Activated T-helper 1 cell treated with anti-CD3 and anti-CD28 coated beads, Interleukin-12 subunit alpha, Interleukin-12 subunit beta, Interleukin-2, Interleukin-4 antibody, amounts not matched to agents 30 ng/mL and 10 ng/mL and 1 ng/mL, durations not matched to agents 14 hours and 24 hours and 36 hours (primary cell): Measurements from ENCODE around the gene ACSL1. TPM values are rescaled to one million over a fixed set of nuclear protein-coding genes. Genes with fewer than 3 reads are reported as not detected.
"Not testable (repeated sequence)": the region's sequence is repeated elsewhere in the genome, so short reads cannot be mapped to it uniquely, and the experiment has no call there.

Experiments
- DNase-seq: peaks from one replicate; pipeline ENCODE4 v3.0.0; 2021; ENCODE audit warnings: low spot score
- H3K27ac Mint-ChIP-seq: one replicate; pipeline ENCODE4 v1.8.0; 2021; ENCODE audit warnings: mild to moderate bottlenecking, mixed read lengths
- H3K27me3 Mint-ChIP-seq: one replicate; pipeline ENCODE4 v1.8.0; 2022; ENCODE audit warnings: mild to moderate bottlenecking, moderate library complexity, mixed read lengths; ENCODE audit not compliant: insufficient read depth
- H3K36me3 Mint-ChIP-seq: one replicate; pipeline ENCODE4 v1.8.0; 2021; ENCODE audit warnings: low read depth, mixed read lengths
- H3K4me1 Mint-ChIP-seq: one replicate; pipeline ENCODE4 v1.8.0; 2021; ENCODE audit warnings: low read depth, mixed read lengths
- H3K4me3 Mint-ChIP-seq: one replicate; pipeline ENCODE4 v1.8.0; 2021; ENCODE audit warnings: mild to moderate bottlenecking, moderate library complexity, mixed read lengths
- H3K9me3 Mint-ChIP-seq: one replicate; pipeline ENCODE4 v1.8.0; 2021; ENCODE audit warnings: mixed read lengths
- intact Hi-C: fragments of 100-400 bp; cut with micrococcal nuclease; formaldehyde crosslinking; loops from one replicate; pipeline ENCODE4 v1.15.1; 2024
- total RNA-seq: library from RNA; stranded (reverse); gene quantifications from 2 replicates; pipeline ENCODE4 v1.2.3, GENCODE V29; 2022

The ACSL1 gene
- total RNA-seq, 1 donor from 2014 or later, result 56.7 TPM

- no peaks in the 10 kb centered on the region for H3K27me3 Mint-ChIP-seq
- H3K36me3 Mint-ChIP-seq, result peaks cover 26% of the 10 kb centered on the region
- no peaks in the 10 kb centered on the region for H3K9me3 Mint-ChIP-seq
- H3K27ac Mint-ChIP-seq, result no peak overlapping the region
- peaks cover 9% of the 10 kb centered on the region for H3K4me1 Mint-ChIP-seq
- no peak for DNase-seq
- no peak overlapping the region for H3K4me3 Mint-ChIP-seq
- intact Hi-C loops, result no loop called here
Measured at GRCh38 chr4:184752496-184753275, 73.1 kb downstream of the ACSL1 start.

- DNase-seq, result no peak
- Mint-ChIP-seq H3K9me3 (no peaks in the 10 kb centered on the region), H3K36me3 (peaks cover 23% of the 10 kb centered on the region), H3K27ac (no peak overlapping the region), H3K4me3 (no peak overlapping the region), H3K4me1 (peaks cover 17% of the 10 kb centered on the region), H3K27me3 (no peaks in the 10 kb centered on the region)
- intact Hi-C loops, result no loop called here
Measured at GRCh38 chr4:184751585-184751956, 74.2 kb downstream of the ACSL1 start.

- DNase-seq, result no peak
- Mint-ChIP-seq H3K4me3 (no peak overlapping the region), H3K4me1 (peaks cover 22% of the 10 kb centered on the region), H3K9me3 (no peaks in the 10 kb centered on the region), H3K27ac (no peak overlapping the region), H3K36me3 (peaks cover 20% of the 10 kb centered on the region), H3K27me3 (no peaks in the 10 kb centered on the region)
- intact Hi-C loops, result no loop called here
Measured at GRCh38 chr4:184750926-184751584, 74.7 kb downstream of the ACSL1 start.

GRCh38 chr4:184748251-184748652 lies 77.5 kb downstream of the ACSL1 start:
- no peak overlapping the region for H3K27ac Mint-ChIP-seq
- peaks cover 4% of the 10 kb centered on the region for H3K36me3 Mint-ChIP-seq
- DNase-seq, result no peak
- no peaks in the 10 kb centered on the region for H3K27me3 Mint-ChIP-seq
- intact Hi-C loops, result loop anchor here (5.0 kb wide), 1 partner anchor 214 kb away; no protein-coding TSS in a partner anchor
- H3K4me1 Mint-ChIP-seq, result peaks cover 28% of the 10 kb centered on the region
- H3K4me3 Mint-ChIP-seq, result no peak overlapping the region
- no peaks in the 10 kb centered on the region for H3K9me3 Mint-ChIP-seq

- Mint-ChIP-seq H3K4me3 (no peak overlapping the region), H3K27ac (no peak overlapping the region), H3K36me3 (no peaks in the 10 kb centered on the region), H3K9me3 (no peaks in the 10 kb centered on the region), H3K27me3 (no peaks in the 10 kb centered on the region), H3K4me1 (peaks cover 28% of the 10 kb centered on the region)
- DNase-seq, result no peak
- intact Hi-C loops, result loop anchor here (5.0 kb wide), 1 partner anchor 215 kb away; no protein-coding TSS in a partner anchor
Measured at GRCh38 chr4:184747034-184747830, 78.5 kb downstream of the ACSL1 start.

- Mint-ChIP-seq H3K36me3 (no peaks in the 10 kb centered on the region), H3K4me3 (peak overlapping the region; percentile 16), H3K9me3 (no peaks in the 10 kb centered on the region), H3K4me1 (peaks cover 21% of the 10 kb centered on the region), H3K27me3 (no peaks in the 10 kb centered on the region), H3K27ac (peak overlapping the region; percentile 27)
- intact Hi-C loops, result loop anchor here (1.0 to 5.0 kb wide), 8 partner anchors 16 to 388 kb away; no protein-coding TSS in a partner anchor
- peak; percentile 55 for DNase-seq
Measured at GRCh38 chr4:184745831-184746795, 79.7 kb downstream of the ACSL1 start.

GRCh38 chr4:184744236-184744635 lies 81.5 kb downstream of the ACSL1 start:
- H3K27ac Mint-ChIP-seq, result no peak overlapping the region
- no peaks in the 10 kb centered on the region for H3K27me3 Mint-ChIP-seq
- no peak overlapping the region for H3K4me3 Mint-ChIP-seq
- peaks cover 1% of the 10 kb centered on the region for H3K36me3 Mint-ChIP-seq
- peaks cover 31% of the 10 kb centered on the region for H3K4me1 Mint-ChIP-seq
- intact Hi-C loops, result no loop called here
- no peak for DNase-seq
- H3K9me3 Mint-ChIP-seq, result no peaks in the 10 kb centered on the region

- Mint-ChIP-seq H3K36me3 (peaks cover 1% of the 10 kb centered on the region), H3K9me3 (no peaks in the 10 kb centered on the region), H3K27ac (no peak overlapping the region), H3K4me3 (no peak overlapping the region), H3K4me1 (peaks cover 34% of the 10 kb centered on the region), H3K27me3 (no peaks in the 10 kb centered on the region)
- no peak for DNase-seq
- intact Hi-C loops, result no loop called here
Measured at GRCh38 chr4:184743650-184744049, 82.1 kb downstream of the ACSL1 start.

- H3K4me3 Mint-ChIP-seq, DNase-seq, H3K27me3 Mint-ChIP-seq, H3K9me3 Mint-ChIP-seq, H3K27ac Mint-ChIP-seq, intact Hi-C loops, H3K36me3 Mint-ChIP-seq: not testable (repeated sequence)
- H3K4me1 Mint-ChIP-seq, result peaks cover 26% of the 10 kb centered on the region
Measured at GRCh38 chr4:184741651-184742050, 84.1 kb downstream of the ACSL1 start.

GRCh38 chr4:184740980-184741391 lies 84.8 kb downstream of the ACSL1 start:
- Mint-ChIP-seq H3K4me1 (peaks cover 19% of the 10 kb centered on the region), H3K4me3 (no peak overlapping the region), H3K27me3 (no peaks in the 10 kb centered on the region), H3K27ac (no peak overlapping the region), H3K9me3 (no peaks in the 10 kb centered on the region), H3K36me3 (peaks cover 1% of the 10 kb centered on the region)
- intact Hi-C loops, result no loop called here
- DNase-seq, result no peak

- Mint-ChIP-seq H3K27ac (peak overlapping the region; percentile 21), H3K4me1 (peaks cover 16% of the 10 kb centered on the region)
- not testable (repeated sequence) for H3K27me3 Mint-ChIP-seq, H3K9me3 Mint-ChIP-seq, DNase-seq, H3K36me3 Mint-ChIP-seq, H3K4me3 Mint-ChIP-seq
- intact Hi-C loops, result loop anchor here (10.0 kb wide), 1 partner anchor 685 kb away; the partner anchor contains the start of gene UFSP2
Measured at GRCh38 chr4:184739575-184739974, 86.2 kb downstream of the ACSL1 start.

- no peaks in the 10 kb centered on the region for H3K9me3 Mint-ChIP-seq
- H3K27ac Mint-ChIP-seq, result peak overlapping the region; percentile 95
- no peaks in the 10 kb centered on the region for H3K27me3 Mint-ChIP-seq
- peaks cover 49% of the 10 kb centered on the region for H3K4me1 Mint-ChIP-seq
- intact Hi-C loops, result loop anchor here (1.0 to 10.0 kb wide), 14 partner anchors 28 to 1230 kb away; partner anchors contain the start of genes CASP3, ING2, IRF2 and PRIMPOL
- H3K4me3 Mint-ChIP-seq, result peak overlapping the region; percentile 94
- no peak for DNase-seq
- H3K36me3 Mint-ChIP-seq, result peaks cover 9% of the 10 kb centered on the region
Measured at GRCh38 chr4:184734758-184735157, 91.0 kb downstream of the ACSL1 start.
